ENCODE data around the gene ARHGEF19. TPM values are rescaled to one million over a fixed set of nuclear protein-coding genes. Genes with fewer than 3 reads are reported as not detected.

The ARHGEF19 gene
- total and polyA plus RNA-seq, 9 of the 15 experiments (the other 6 are each of a cell fraction or from before 2014, with no cell fraction given): 0.73 to 21.0 (median 5.2) TPM

DNA sequence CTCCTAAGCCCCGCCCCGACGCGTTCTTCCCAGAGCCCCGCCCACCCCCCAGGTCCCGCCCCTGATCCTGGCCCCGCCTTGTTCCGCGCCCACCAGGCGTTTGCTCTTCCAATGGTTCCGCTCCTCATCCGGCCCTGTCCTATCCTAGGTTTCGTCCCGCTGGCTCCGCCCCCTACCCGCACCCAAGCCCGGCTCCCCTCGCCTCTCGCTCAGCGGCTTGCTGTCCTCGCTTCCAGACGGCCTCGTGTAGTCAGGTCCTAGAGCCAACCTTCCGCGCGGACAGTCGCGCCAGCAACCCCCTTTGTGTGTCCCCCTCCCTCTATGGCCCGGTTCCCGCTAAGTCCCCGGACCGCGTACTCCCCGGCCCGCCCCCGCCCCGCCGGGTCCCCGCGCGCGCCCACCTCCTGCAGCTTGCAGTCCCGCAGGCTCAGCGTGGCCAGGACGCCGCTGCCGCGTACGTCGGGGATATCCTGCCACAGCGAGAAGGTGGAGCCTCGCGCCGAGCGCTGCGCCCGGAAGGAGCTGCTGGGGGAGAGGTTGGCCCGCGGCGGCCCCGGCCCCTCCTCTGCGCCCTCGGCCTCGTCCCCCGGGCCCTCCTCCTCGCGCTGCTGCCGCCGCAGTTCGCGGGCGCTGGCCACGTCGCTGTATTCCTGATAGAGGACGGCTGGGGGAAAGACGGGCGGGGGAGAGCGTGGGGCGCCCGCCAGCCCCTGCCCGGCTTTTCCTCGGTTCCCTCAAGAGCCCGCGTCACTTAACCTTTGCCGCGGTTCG, 5.7 kb downstream of the ARHGEF19 start (continued):
- TF ChIP-seq, protein P1, sequence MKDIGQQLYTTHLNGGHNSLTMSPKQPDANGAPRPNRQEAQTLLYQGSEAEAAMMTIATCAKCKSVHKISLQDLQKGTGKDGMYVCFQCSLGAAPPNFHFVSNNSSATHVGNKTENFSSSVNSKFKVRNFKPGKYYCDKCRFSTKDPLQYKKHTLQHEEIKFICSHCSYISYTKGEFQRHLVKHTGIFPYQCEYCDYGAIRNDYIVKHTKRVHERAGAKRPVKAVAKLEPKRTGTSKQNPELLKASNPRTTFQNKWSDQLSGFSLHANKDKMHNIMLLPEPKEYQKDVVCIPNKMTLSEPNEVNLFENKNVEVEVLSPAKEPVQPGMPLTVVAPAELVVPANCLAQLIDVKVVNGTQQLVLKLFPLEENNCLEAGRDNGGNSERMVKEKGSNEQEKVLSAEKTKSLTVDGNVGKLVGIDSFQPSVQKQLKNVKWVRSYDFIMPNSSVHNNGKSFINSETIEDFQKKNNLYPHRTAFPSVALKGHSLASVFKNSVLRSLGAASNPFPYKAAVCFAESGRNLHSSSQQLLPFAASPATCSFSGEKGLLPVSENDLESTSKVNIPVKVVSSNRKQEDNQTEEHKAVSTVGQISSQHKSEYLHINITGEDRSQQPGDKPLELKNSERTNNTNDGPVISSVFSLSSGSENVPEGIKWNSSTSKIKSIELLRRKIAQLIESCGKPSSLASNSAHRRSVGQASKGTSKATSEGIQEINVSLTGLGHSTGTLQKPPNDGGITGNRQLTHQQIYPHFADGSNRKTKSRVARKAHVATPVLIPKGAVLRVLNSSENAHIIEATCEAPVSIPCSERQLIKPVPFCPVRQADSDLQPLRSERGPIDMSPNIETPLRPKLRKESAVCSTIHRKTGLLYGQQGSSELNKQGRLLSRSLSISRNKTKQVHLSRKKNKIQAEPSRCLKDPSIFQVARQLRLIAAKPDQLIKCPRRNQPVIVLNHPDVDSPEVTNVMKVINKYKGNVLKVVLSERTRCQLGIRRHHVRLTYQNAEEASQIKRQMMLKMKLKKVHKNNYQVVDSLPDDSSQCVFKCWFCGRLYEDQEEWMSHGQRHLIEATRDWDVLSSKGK (CRISPR knock-in tag; IDR thresholded peaks at IDR 0.05): no peak
- no peak for TF ChIP-seq HDAC8 (tag; IDR thresholded peaks at IDR 0.05)
- TF ChIP-seq HDAC6 (IDR thresholded peaks at IDR 0.05; ENCODE audit: low read depth, low read length): no peak
- TF ChIP-seq, protein P2, sequence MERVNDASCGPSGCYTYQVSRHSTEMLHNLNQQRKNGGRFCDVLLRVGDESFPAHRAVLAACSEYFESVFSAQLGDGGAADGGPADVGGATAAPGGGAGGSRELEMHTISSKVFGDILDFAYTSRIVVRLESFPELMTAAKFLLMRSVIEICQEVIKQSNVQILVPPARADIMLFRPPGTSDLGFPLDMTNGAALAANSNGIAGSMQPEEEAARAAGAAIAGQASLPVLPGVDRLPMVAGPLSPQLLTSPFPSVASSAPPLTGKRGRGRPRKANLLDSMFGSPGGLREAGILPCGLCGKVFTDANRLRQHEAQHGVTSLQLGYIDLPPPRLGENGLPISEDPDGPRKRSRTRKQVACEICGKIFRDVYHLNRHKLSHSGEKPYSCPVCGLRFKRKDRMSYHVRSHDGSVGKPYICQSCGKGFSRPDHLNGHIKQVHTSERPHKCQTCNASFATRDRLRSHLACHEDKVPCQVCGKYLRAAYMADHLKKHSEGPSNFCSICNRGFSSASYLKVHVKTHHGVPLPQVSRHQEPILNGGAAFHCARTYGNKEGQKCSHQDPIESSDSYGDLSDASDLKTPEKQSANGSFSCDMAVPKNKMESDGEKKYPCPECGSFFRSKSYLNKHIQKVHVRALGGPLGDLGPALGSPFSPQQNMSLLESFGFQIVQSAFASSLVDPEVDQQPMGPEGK (CRISPR knock-in tag; IDR thresholded peaks at IDR 0.05; ENCODE audit: borderline replicate concordance): no peak
- TF ChIP-seq ZKSCAN1 (IDR thresholded peaks at IDR 0.05; ENCODE audit: low read depth, low read length): no peak
- TF ChIP-seq, protein P3, sequence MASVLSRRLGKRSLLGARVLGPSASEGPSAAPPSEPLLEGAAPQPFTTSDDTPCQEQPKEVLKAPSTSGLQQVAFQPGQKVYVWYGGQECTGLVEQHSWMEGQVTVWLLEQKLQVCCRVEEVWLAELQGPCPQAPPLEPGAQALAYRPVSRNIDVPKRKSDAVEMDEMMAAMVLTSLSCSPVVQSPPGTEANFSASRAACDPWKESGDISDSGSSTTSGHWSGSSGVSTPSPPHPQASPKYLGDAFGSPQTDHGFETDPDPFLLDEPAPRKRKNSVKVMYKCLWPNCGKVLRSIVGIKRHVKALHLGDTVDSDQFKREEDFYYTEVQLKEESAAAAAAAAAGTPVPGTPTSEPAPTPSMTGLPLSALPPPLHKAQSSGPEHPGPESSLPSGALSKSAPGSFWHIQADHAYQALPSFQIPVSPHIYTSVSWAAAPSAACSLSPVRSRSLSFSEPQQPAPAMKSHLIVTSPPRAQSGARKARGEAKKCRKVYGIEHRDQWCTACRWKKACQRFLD (CRISPR knock-in tag; IDR thresholded peaks at IDR 0.05): peak; percentile 84; the same call in 1 of the 2 replicates
- peak; percentile 99 for TF ChIP-seq ZNF24 (IDR thresholded peaks at IDR 0.05)
- peak; percentile 9; the same call in 1 of the 2 replicates for TF ChIP-seq DMBX1 (CRISPR knock-in tag; IDR thresholded peaks at IDR 0.05; ENCODE audit: borderline replicate concordance)
- no peak; the same call in 1 of the 2 replicates for TF ChIP-seq ZC3H4 (CRISPR knock-in tag; IDR thresholded peaks at IDR 0.05; ENCODE audit: borderline replicate concordance)
- TF ChIP-seq ETS2 (tag; IDR thresholded peaks at IDR 0.05; ENCODE audit: borderline replicate concordance, poor library complexity, severe bottlenecking): no peak
- TF ChIP-seq, protein P4, sequence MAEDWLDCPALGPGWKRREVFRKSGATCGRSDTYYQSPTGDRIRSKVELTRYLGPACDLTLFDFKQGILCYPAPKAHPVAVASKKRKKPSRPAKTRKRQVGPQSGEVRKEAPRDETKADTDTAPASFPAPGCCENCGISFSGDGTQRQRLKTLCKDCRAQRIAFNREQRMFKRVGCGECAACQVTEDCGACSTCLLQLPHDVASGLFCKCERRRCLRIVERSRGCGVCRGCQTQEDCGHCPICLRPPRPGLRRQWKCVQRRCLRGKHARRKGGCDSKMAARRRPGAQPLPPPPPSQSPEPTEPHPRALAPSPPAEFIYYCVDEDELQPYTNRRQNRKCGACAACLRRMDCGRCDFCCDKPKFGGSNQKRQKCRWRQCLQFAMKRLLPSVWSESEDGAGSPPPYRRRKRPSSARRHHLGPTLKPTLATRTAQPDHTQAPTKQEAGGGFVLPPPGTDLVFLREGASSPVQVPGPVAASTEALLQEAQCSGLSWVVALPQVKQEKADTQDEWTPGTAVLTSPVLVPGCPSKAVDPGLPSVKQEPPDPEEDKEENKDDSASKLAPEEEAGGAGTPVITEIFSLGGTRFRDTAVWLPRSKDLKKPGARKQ (CRISPR knock-in tag; IDR thresholded peaks at IDR 0.05): no peak
- peak in 2 of 3 experiments; percentile 40 to 66 for TF ChIP-seq YY1 (IDR thresholded peaks at IDR 0.05; ENCODE audit: borderline replicate concordance in 1 of 3, control insufficient read depth in 1 of 3, extremely low read depth in 1 of 3, insufficient read depth in 3 of 3, insufficient read length in 1 of 3, insufficient replicate concordance in 2 of 3, low read depth in 1 of 3, low read length in 2 of 3)
- peak; percentile 97 for TF ChIP-seq POLR2G (IDR thresholded peaks at IDR 0.05; ENCODE audit: low read depth, low read length)

Data from K562 (cell line).